HT-29 (cell line): ENCODE measurements around the gene CPNE2. TPM values are rescaled to one million over a fixed set of nuclear protein-coding genes. Genes with fewer than 3 reads are reported as not detected.

Experiments used
- DNase-seq: peaks from one replicate; pipeline ENCODE4 v3.0.0-alpha.2; 2015; ENCODE audit warnings: low spot score
- total RNA-seq: library from RNA; depleted of rRNA; stranded (reverse); fragments of >200 nt; shearing (Covaris generic); gene quantifications from 2 replicates; pipeline ENCODE4 v1.2.3, GENCODE V29; 2014; rRNA removed

Gene CPNE2
- total RNA-seq, 1 experiment from 2014 or later: 44.2 TPM

GRCh38 chr16:57192720-57193486 lies 100.5 kb downstream of the CPNE2 start:
- DNase-seq: no peak

GRCh38 chr16:57194512-57194911 lies 102.1 kb downstream of the CPNE2 start:
- peak; percentile 46 for DNase-seq

GRCh38 chr16:57196286-57196685 lies 103.9 kb downstream of the CPNE2 start:
- no peak for DNase-seq

- DNase-seq: no peak
These were observed 104.4 kb downstream of the CPNE2 start for GRCh38 chr16:57196753-57197152.

Other genes with a start within 250 kb of the CPNE2 start
- gene SLC12A3, start 227.4 kb upstream of the CPNE2 start, total RNA-seq: not detected in 2 replicates
- gene HERPUD1, start 160.4 kb upstream of the CPNE2 start, total RNA-seq: 45.1 and 46.1 TPM in 2 replicates
- not detected in 2 replicates for gene CETP, start 130.6 kb upstream of the CPNE2 start, total RNA-seq
- 4.2 and 8.2 TPM in 2 replicates for gene NLRC5, start 103.0 kb upstream of the CPNE2 start, total RNA-seq
- gene PSME3IP1, start 93.5 kb downstream of the CPNE2 start, total RNA-seq: 41.7 and 54.5 TPM in 2 replicates
- gene RSPRY1, start 93.7 kb downstream of the CPNE2 start, total RNA-seq: 20.7 and 21.3 TPM in 2 replicates
- 6.8 and 10.5 TPM in 2 replicates for gene ARL2BP, start 152.7 kb downstream of the CPNE2 start, total RNA-seq
- 0.13 and 0.16 TPM in 2 replicates for gene PLLP, start 192.1 kb downstream of the CPNE2 start, total RNA-seq